NCI-H1105 treated with DMSO at 0.1 percent for 48 hours (cell line): ENCODE data around the gene RTEL1.
"Not testable (repeated sequence)": the region's sequence is repeated elsewhere in the genome, so short reads cannot be mapped to it uniquely, and the experiment has no call there.

Source experiments
- DNase-seq: peaks from one replicate; lab custom pipeline; 2025; lab: John Stamatoyannopoulos, UW

The RTEL1 gene

DNA sequence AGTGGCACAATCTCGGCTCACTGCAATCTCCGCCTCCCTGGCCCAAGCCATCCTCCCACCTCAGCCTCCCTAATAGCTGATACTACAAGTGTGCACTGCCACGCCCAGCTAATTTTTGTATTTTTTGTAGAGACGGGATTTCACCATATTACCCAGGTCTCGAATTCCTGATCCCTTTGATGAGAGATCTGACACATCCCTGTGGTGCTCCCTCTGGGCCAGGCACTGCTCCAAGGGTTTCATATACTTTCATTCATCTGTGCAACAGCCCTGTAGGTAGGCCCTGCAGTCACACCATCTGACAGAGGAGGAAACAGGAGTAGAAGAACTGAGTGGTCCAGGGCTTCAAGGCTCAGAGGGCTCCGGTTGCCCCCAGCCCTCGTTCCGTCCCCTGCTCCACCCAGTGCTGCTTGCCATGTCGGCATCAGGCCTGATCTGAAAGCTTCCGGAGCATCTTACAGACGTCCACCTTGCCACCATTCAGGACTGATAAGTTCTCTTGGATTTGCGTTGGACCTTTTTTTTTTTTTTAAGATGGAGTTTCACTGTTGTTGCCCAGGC lies 53.1 kb downstream of the RTEL1 start:
- no peak for DNase-seq

GRCh38 chr20:63712191-63712590 lies 54.1 kb downstream of the RTEL1 start:
- no peak for DNase-seq

GRCh38 chr20:63714858-63715257 lies 56.7 kb downstream of the RTEL1 start:
- no peak for DNase-seq

DNA sequence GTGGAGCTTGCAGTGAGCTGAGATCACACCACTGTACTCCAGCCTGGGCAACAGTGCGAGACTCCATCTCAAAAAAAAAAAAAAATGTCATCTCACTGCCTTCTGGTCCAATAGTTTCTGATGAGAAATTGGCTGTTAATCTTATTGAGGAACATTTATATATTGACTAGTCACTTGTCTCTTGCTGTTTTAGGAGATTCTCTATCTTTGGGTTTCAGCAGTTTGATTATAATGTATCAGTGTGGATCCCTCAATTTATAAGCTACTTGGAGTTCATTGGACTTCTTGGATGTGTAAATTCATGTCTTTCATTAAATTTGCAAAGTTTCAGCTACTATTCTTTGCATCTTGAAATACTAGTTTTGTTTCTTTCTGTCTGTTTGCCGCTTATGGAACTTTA lies 60.9 kb downstream of the RTEL1 start:
- no peak for DNase-seq

DNA sequence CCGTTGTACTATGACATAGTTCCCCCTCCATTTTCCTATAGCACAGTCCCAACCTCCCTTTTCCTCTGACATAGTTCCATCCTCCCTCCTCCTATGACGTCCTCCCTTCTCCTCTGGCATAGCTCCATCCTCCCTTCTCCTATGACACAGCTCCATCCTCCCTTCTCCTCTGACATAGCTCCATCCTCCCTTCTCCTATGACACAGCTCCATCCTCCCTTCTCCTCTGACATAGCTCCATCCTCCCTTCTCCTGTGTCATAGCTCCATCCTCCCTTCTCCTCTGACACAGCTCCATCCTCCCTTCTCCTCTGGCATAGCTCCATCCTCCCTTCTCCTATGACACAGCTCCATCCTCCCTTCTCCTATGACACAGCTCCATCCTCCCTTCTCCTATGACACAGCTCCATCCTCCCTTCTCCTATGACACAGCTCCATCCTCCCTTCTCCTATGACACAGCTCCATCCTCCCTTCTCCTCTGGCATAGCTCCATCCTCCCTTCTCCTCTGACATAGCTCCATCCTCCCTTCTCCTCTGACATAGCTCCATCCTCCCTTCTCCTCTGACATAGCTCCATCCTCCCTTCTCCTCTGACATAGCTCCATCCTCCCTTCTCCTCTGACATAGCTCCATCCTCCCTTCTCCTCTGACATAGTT lies 65.0 kb downstream of the RTEL1 start:
- not testable (repeated sequence) for DNase-seq

- DNase-seq, result not testable (repeated sequence)
These were observed 72.1 kb downstream of the RTEL1 start for GRCh38 chr20:63730189-63730733.

- DNase-seq, result no peak
These were observed 73.3 kb downstream of the RTEL1 start for GRCh38 chr20:63731410-63731809.

GRCh38 chr20:63732118-63733095 lies 74.3 kb downstream of the RTEL1 start:
- no peak for DNase-seq

DNA sequence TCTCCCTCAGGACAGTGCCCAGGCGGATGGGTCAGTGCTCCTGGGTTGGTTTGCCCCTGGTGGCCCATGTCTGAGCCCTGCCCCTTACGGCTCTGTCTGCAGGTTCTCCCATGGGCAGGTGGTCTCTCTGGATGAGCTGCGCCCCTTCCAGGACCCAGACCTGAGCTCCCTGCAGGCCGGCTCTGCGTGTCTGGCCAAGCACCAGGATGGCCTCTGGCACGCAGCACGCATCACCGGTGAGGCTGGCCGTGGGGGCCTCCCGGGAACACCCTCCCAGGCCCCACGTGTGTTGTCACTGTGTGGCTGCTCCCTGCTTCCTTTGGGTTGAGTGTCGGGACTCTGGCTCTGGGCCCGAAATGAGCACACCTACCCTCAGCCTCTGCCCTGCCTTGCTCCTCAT lies 75.0 kb downstream of the RTEL1 start:
- no peak for DNase-seq

DNA sequence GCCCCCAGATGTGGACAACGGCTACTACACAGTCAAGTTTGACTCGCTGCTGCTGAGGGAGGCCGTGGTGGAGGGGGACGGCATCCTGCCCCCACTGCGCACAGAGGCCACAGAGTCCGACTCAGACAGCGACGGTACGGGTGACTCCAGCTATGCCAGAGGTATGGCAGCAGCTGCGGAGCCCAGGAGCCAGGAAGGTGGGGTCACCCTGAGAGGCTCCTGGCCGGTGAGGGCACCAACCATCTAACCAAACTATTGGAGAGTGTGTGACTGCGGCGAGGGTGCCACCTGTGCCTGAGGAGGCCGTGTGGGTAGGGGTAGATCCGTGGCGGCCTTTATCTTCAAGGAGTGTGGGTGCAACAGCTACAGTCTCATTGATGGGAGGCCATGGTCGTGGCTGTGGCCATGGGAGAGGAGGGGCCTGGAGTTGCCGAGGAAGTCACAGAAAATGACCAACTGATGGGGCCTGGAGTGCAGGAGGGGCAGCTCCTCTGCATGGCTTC lies 75.5 kb downstream of the RTEL1 start:
- DNase-seq, result no peak

DNA sequence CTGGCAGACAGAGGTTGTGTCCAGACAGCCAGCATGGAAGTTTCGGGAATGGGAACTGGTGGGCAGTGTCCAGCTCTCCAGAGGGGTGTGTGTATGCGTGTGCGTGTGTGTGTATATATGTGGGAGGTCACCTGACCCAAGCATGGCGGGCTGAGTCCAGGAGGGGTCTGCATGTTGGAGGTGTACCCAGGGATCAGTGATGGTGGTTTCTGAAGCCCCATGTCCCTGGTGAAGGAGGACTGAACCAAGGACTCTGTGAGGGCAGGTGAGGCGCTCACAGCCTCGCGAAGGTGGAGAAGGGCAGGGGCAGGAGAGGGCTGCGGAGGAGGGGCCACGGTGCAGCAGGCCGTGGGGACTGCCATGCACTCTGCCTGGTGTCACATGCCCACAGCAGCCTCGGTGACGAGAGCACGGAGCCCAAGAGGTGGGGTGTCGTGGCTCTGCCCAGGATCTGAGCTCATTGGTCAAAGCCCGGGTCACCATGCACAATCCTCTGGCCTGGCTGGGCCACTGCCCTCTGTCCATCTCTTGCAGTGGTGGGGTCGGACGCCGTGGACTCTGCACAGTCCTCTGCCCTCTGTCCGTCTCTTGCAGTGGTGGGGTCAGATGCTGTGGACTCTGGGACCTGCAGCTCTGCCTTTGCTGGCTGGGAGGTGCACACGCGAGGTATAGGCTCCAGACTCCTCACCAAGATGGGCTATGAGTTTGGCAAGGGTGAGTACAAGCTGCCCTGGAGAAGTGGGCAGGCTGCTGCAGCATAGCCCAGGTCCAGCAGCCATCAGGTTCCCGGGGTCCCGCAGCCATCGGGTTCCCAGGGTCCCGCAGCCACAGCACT lies 76.2 kb downstream of the RTEL1 start:
- no peak for DNase-seq

DNA sequence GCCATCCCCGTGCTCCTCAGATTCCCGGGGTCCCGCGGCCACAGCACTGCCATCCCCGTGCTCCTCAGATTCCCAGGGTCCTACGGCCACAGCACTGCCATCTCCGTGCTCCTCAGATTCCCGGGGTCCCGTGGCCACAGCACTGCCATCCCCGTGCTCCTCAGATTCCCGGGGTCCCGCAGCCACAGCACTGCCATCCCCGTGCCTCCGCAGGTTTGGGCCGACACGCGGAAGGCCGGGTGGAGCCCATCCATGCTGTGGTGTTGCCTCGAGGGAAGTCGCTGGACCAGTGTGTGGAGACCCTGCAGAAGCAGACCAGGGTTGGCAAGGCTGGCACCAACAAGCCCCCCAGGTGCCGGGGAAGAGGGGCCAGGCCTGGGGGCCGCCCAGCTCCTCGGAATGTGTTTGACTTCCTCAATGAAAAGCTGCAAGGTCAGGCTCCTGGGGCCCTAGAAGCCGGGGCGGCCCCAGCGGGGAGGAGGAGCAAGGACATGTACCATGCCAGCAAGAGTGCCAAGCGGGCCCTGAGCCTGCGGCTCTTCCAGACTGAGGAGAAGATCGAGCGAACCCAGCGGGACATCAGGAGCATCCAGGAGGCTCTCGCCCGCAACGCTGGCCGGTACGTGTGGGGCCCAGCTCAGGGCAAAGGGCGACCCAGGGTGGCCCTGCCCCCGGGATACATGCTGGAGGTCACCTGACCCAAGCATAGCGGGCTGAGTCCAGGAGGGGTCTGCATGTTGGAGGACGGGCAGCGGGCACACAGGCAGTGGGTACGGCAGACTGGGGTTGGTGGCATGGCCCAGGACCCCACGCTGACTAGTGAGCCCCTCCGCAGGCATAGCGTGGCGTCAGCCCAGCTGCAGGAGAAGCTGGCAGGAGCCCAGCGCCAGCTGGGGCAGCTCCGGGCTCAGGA lies 77.1 kb downstream of the RTEL1 start:
- DNase-seq, result no peak

- no peak for DNase-seq
These were observed 78.0 kb downstream of the RTEL1 start, which contains the start of gene LIME1 for GRCh38 chr20:63735859-63736718. Gene LIME1 (plus strand): TSS chr20:63736664. CDS start chr20:63737550, 886 bp downstream.

GRCh38 chr20:63736893-63737694 lies 79.0 kb downstream of the RTEL1 start:
- DNase-seq, result peak; percentile 31

- no peak for DNase-seq
These were observed 79.5 kb downstream of the RTEL1 start for GRCh38 chr20:63737695-63737944.

DNA sequence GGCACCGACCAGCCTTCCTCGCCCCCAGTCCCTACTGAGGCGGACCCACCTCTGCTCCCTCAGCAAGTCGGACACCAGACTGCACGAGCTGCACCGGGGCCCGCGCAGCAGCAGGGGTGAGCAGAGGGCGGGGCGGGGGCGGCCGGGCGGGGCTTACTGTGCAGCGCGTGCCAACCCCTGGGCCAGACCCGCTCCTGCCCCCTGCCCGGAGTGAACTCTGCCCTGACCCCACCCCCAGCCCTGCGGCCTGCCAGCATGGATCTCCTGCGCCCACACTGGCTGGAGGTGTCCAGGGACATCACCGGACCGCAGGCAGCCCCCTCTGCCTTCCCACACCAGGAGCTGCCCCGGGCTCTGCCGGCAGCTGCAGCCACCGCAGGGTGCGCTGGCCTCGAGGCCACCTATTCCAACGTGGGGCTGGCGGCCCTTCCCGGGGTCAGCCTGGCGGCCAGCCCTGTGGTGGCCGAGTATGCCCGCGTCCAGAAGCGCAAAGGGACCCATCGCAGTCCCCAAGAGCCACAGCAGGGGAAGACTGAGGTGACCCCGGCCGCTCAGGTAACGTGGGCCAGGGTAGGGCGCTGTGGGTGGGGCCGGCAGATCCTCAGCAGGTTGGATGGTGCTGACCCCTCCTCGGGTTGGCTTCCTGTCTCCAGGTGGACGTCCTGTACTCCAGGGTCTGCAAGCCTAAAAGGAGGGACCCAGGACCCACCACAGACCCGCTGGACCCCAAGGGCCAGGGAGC lies 80.0 kb downstream of the RTEL1 start:
- peak; percentile 23 for DNase-seq

DNA sequence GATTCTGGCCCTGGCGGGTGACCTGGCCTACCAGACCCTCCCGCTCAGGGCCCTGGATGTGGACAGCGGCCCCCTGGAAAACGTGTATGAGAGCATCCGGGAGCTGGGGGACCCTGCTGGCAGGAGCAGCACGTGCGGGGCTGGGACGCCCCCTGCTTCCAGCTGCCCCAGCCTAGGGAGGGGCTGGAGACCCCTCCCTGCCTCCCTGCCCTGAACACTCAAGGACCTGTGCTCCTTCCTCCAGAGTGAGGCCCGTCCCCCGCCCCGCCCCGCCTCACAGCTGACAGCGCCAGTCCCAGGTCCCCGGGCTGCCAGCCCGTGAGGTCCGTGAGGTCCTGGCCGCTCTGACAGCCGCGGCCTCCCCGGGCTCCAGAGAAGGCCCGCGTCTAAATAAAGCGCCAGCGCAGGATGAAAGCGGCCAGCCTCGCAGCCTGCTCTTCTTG lies 80.6 kb downstream of the RTEL1 start:
- DNase-seq, result peak; percentile 5
